Raji (cell line): ENCODE data around the gene IFITM1.

Experiments used
- POLR2A ChIP-seq: IDR thresholded peaks from 2 replicates; pipeline ENCODE4 v1.6.1; 2011; ENCODE audit warnings: low read depth, low read length, control low read depth; ENCODE audit not compliant: insufficient read depth

IFITM1 gene

DNA sequence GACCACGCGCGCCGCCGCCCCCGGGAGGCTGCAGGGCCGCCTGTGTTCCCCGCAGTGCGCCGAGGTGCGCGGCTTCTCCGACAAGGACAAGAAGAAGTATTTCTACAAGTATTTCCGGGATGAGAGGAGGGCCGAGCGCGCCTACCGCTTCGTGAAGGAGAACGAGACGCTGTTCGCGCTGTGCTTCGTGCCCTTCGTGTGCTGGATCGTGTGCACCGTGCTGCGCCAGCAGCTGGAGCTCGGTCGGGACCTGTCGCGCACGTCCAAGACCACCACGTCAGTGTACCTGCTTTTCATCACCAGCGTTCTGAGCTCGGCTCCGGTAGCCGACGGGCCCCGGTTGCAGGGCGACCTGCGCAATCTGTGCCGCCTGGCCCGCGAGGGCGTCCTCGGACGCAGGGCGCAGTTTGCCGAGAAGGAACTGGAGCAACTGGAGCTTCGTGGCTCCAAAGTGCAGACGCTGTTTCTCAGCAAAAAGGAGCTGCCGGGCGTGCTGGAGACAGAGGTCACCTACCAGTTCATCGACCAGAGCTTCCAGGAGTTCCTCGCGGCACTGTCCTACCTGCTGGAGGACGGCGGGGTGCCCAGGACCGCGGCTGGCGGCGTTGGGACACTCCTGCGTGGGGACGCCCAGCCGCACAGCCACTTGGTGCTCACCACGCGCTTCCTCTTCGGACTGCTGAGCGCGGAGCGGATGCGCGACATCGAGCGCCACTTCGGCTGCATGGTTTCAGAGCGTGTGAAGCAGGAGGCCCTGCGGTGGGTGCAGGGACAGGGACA is 32.9 kb upstream of the IFITM1 start:
- no peak for TF ChIP-seq POLR2A

DNA sequence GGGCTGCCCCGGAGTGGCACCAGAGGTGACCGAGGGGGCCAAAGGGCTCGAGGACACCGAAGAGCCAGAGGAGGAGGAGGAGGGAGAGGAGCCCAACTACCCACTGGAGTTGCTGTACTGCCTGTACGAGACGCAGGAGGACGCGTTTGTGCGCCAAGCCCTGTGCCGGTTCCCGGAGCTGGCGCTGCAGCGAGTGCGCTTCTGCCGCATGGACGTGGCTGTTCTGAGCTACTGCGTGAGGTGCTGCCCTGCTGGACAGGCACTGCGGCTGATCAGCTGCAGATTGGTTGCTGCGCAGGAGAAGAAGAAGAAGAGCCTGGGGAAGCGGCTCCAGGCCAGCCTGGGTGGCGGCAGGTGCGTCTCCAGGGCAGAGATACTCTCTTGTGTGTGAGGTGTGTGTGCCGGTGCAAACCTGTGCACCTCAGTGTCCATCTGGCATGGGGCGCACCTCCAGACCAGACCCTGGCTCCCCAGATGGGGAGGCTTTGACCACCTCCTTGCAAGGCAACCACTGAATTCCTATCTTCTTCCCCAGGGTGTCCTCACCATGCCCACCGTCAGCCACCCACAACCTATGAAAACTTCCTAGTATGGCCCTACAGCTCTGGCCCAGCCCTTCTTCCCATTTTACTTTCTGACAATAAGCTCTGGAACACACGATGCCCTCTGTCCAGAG is 32.2 kb upstream of the IFITM1 start:
- TF ChIP-seq POLR2A: no peak

DNA sequence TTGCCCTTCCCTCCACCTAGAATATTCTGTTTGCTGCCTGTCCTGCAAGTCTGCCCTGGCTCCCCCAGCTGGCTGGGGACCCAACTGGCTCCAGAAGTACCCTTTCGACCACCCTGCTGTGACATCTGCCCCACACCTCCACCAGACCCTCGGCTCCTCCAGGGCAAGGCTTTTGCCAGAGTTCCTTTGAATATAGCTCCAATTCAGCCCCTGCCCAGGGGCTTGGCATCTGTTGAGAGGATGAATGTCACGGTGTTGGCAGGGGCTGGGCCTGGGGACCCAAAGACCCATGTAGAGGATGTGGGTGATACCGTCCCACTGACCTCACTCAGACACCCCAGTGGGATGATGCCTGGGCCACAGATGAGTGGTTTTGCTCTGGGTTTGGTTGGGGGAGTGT is 31.7 kb upstream of the IFITM1 start:
- no peak for TF ChIP-seq POLR2A

GRCh38 chr11:282630-283360 is 31.0 kb upstream of the IFITM1 start:
- TF ChIP-seq POLR2A: no peak

GRCh38 chr11:283405-284104 is 30.3 kb upstream of the IFITM1 start:
- TF ChIP-seq POLR2A: no peak

- TF ChIP-seq POLR2A: no peak
Observed at GRCh38 chr11:284105-285020, 29.5 kb upstream of the IFITM1 start.

DNA sequence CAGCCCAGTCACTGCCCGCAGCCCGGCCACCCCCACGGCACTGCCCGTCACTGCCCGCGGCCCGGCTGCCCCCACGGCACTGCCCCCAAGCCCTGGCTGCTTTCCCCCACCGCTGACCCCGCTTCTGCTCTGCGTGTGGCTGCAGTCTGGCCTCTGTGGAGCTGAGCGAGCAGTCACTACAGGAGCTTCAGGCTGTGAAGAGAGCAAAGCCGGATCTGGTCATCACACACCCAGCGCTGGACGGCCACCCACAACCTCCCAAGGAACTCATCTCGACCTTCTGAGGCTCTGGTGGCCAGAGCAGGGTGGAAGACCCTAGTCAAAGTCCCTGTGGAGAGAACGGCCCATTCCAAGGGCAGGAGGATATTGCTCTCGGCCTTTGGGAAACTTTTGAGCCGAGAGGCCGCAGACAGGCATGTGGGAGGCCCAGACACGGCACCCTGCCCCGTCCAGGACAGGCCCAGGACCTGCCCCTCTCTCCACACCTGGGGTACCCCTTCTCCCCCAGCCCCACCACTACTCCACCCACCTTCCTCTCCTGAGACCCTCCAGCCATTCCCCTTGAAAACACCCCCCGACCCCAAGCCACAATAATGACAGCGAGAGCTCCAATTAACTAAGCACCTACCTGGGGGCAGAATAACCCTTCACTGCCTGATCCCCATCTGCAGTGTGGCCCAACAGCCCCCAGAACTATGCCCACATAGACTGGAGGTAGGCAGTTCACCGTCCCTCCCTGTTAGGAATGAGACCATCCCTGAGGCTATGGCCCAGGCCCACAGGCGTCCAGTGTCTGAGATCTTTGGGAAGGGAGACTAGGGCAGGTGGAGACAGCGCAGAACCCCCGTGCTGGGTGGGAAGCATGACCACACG is 28.6 kb upstream of the IFITM1 start:
- no peak for TF ChIP-seq POLR2A

- no peak for TF ChIP-seq POLR2A
Observed at GRCh38 chr11:285894-286220, 28.0 kb upstream of the IFITM1 start.

DNA sequence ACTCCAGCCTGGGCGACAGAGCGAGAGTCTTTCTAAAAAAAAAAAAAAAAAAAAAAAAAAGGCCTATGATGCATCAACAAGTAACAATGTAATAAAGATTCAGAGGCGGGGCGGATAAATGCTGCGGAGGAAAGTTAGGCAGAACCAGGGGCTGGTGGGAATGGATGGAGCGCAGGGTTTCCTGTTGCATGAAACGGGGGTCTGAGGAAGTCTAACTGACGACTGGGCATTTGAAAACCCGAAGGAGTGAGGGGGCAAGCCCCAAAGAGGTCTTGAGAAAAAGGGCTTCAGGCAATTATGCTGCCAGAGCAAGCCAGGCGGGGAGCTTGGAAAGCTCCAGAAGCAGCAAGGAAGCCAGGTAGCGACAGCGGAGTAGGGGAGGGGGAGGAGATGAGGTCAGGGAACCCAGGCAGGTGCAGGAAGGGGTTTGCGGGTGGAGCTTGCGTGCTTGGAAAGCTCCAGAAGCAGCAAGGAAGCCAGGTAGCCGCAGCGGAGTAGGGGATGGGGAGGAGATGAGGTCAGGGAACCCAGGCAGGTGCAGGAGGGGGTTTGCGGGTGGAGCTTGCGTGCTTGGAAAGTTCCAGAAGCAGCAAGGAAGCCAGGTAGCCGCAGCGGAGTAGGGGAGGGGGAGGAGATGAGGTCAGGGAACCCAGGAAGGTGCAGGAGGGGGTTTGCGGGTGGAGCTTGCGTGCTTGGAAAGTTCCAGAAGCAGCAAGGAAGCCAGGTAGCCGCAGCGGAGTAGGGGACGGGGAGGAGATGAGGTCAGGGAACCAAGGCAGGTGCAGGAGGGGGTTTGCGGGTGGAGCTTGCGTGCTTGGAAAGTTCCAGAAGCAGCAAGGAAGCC is 26.6 kb upstream of the IFITM1 start:
- TF ChIP-seq POLR2A: 0 out of 2 replicates have a peak, but pooled peaks have one; percentile 10

DNA sequence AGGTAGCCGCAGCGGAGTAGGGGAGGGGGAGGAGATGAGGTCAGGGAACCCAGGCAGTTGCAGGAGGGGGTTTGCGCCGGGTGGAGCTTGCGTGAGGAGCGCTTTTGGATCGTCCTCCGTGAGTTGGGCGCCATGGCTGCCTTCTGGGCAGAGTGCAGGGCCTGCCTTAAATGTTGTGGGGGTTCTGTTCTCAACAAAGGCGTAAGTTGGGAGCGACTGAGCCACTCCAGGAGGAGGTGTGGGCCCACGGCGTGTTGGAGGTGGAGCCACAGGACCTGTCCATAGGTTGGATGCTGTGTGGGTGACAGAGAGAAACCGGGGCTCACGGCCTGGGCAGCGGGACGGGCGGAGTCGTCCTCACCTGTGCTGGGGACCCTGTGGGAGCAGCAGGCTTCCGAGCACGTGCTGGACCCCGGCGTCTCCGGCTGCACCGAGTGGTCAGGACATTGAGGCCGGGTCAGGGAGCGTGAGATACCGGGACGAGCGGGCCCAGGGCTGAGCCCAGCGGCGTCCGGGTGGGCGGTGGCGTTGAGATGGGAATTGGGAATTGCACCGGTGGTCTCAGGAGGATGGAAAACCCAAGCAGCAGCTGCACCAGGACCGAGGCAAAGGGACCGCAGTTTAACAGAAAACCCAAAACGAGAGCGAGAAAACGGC is 25.9 kb upstream of the IFITM1 start:
- TF ChIP-seq POLR2A: 0 out of 2 replicates have a peak, but pooled peaks have one; percentile 8

DNA sequence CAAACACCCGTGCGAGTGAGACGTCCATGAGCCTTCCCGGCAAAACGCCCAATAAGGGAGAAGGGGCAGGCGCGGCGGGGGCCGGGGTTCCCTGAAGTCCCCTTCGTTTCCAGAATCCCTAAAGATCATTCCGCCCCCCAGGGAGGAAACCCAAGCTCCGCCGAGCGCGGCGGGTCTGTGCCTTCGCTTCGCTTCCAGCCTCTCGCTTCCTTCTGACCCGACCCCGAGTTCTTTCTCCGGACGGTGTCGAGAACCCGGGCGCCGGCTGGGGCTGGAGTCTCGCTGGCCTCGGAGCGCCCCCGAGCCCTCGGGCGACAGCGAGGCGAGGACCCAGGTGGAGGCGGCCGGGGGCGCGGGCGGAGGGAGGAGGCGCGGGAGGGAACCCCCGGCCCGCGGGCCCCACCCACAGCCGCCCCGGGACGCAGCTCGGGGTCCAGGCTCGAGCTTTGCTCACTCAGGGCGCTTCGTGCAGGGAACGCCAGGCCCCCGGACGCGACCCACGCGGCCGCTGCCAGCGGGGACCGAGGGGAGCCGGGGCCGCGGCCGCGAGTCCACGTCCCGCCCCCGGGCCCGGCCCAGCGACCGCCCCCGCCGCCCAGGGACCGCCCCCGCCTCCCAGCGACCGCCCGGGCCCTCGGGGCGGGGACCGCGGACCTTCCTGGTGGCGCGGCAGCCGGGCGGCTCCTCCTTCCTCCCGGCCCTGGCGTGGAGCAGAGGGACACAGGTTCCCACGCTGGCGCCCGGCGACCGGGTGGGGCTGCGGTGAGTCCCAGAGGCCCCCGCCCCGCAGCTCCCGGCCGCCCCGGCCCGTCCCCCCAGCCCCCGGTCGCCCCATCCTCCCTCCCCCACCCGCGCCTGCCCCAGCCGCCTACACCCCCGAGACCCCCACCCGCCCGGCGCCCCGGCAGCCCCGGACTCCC is 25.1 kb upstream of the IFITM1 start, which contains the start of gene PGGHG:
PGGHG (plus strand) TSS at position 649 of the 920 bp plus-strand sequence. CDS start 691 bp downstream, outside the sequence.
- peak; percentile 60 for TF ChIP-seq POLR2A
